SHP77 treated with DMSO at 0.1 percent for 48 hours (cell line): Measurements from ENCODE around the gene RAB38.

Experiments
- DNase-seq: peaks from one replicate; lab custom pipeline; 2025; lab: John Stamatoyannopoulos, UW

The RAB38 gene

GRCh38 chr11:88103337-88104206 lies 71.7 kb downstream of the RAB38 start:
- no peak for DNase-seq

DNA sequence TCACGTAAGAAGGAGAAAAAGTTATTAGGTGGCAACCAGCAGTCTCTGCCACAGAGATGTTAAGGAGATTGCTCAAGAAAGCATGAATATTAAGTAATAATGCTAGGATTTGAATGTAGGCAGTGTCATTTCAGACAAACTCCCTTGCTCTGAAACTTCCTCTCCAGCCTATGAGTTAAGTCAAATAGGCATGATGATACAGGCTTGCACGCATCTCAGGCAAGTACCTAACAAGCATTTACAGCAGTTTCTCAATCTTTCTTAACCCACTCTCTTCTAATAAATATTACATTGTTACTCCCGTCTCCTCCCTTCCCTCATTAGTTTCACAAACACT lies 72.7 kb downstream of the RAB38 start:
- DNase-seq: no peak

DNA sequence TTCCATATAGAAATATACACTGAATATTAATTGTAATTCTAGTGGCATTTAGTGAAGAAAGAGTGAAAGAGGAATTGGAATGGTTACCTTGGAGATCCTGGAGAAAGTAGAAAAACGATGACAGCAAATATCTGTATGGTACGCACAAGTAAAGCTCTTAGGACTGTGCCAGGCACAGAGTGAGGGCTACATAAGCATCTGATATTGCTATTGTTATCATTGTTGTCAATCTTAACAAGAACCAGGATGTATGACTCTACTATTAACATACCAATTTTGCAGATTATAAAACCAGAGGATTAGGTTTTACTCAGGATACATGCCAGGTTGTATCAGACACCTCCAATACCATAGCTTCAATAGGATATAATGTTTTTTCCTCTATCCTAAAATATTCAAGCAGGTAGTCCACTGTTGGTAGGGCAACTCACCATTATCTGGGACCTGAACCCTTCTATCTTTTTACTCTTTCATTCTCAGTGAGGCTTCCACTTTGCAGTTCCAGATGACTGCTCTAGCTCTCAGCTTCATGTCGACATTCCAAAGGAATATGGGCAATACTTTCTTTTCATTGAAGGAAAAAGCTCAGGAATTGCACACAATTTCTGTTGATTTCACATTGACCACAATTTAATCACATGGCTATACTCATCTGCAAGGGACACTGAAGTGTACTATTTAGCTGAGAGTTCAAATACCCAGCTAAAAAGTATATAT lies 73.2 kb downstream of the RAB38 start:
- no peak for DNase-seq

- no peak for DNase-seq
Measured at GRCh38 chr11:88100151-88100550, 75.1 kb downstream of the RAB38 start.

- no peak for DNase-seq
Measured at GRCh38 chr11:88098289-88098688, 77.0 kb downstream of the RAB38 start.

DNA sequence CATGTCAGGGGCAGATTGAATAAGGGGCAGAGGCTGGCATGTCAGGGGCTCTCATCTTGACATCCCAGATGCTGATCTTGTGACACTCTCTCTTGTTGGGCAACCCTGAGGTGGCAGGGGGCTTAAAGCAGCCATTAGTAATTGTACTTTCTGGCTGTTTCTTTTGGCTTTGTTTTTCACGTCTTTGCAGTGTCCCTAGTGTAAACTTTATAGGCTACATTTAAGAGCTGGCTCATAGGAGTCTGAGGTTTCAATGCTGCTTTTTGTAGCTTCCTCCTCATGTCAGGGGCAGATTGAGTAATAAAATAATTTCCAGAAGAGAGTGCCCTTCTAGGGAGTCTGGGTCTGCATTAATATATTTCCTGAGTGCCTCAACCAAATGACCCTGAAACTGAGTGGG lies 86.1 kb downstream of the RAB38 start:
- no peak for DNase-seq

DNA sequence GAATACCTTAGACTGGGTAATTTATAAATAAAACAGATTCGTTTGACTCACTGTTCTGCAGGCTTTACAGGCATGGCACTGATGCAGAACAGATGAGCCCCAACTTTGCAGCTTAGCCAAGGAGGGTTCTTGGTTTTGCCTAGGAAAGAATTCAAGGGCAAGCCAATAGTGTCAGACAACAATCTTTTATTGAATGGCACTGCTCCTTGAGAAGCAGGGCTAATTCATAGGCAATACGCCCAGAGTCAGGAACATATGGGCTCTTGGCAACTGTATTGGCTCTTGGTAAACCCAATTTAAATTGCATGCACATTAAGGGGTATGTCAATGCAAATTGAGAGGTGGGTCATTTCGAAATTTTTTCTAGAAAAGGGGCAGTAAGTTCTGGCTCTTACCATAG lies 87.9 kb downstream of the RAB38 start:
- no peak for DNase-seq

GRCh38 chr11:88086297-88086696 lies 88.9 kb downstream of the RAB38 start:
- DNase-seq: no peak

DNA sequence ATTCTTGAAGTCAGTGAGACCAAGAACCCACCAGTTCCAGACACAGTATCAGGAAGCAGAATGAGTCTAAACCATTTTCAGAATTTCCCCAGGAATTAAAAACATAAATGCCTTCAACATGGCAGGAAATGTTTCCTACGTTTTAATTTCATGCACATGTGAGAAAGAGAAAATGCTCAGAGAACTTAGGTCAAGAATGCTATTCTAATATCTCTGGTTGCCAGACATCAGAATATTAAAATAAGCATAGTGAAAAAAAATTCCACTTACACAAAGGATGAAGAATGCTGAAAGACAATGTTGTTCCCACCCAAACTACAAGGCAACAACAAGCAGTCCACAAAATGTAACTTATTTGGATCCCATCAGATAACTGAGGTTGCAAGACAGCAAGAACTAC lies 104.8 kb downstream of the RAB38 start:
- DNase-seq: no peak

GRCh38 chr11:88068848-88069554 lies 106.2 kb downstream of the RAB38 start:
- no peak for DNase-seq

DNA sequence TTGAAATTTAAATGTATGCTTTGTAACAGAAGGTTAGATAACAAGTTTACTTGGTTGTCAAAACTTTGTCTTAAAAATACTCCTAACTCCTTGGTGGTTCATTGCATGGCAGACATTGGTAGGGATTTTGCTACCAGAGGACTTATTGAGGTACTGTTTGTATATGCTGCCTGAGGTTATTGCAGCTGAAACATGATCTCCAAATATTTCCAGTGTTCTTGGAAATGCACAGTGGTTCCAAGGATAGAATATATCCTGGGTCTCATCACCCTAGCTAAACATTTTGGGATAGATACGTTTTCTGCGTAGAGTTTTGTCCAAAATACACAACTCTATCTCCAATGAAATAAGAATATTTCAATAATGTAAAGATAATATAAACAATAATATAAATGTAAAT lies 109.2 kb downstream of the RAB38 start:
- no peak for DNase-seq

- no peak for DNase-seq
Measured at GRCh38 chr11:88064097-88064705, 111.0 kb downstream of the RAB38 start.
